ENCODE results near the gene CELA2A. TPM values are rescaled to one million over a fixed set of nuclear protein-coding genes. Genes with fewer than 3 reads are reported as not detected.

CELA2A gene
- total and polyA plus RNA-seq, 10 of the 15 experiments (the other 5 are each of a cell fraction or from before 2014, with no cell fraction given): 0.90 TPM; not detected in 9

DNA sequence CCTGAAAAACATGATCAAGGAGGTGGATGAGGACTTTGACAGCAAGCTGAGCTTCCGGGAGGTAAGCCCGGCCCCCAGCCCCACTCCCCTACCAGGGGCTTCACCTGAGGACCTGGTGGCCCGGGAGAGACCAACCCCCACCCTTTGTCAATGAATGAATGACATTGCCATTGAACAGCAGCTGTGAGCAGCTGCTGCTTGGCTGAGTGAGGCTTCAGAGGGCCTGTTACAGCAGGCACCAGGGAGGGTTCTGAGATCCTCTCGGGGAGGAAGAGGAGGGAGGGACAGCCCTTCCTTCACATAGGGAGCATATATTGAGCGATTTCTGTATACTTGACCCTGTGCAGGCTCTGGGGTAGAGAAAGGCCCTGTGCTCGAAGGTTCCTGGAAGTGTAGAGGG is 30.6 kb upstream of the CELA2A start:
- H3K9me3 ChIP-seq (replicated peaks; ENCODE audit: control insufficient read depth, insufficient read depth, low read length): no peaks in the 10 kb centered on the region
- H2AFZ ChIP-seq (ENCODE audit: control insufficient read depth, low read depth, low read length): no peak overlapping the region
- no peak overlapping the region for H3K4me2 ChIP-seq (ENCODE audit: control insufficient read depth, insufficient read depth)
- BruUV-seq (replicated peaks): no TSS peak
- no peak for TF ChIP-seq SMARCA5 (IDR thresholded peaks at IDR 0.05)
- TF ChIP-seq NFYA (IDR thresholded peaks at IDR 0.05; ENCODE audit: borderline replicate concordance, low read depth, low read length): no peak
- TF ChIP-seq, protein P1, sequence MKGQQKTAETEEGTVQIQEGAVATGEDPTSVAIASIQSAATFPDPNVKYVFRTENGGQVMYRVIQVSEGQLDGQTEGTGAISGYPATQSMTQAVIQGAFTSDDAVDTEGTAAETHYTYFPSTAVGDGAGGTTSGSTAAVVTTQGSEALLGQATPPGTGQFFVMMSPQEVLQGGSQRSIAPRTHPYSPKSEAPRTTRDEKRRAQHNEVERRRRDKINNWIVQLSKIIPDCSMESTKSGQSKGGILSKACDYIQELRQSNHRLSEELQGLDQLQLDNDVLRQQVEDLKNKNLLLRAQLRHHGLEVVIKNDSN (IDR thresholded peaks at IDR 0.05; ENCODE audit: borderline replicate concordance, extremely low read length, insufficient read depth, low read depth, low read length): no peak
- TF ChIP-seq, protein P2, sequence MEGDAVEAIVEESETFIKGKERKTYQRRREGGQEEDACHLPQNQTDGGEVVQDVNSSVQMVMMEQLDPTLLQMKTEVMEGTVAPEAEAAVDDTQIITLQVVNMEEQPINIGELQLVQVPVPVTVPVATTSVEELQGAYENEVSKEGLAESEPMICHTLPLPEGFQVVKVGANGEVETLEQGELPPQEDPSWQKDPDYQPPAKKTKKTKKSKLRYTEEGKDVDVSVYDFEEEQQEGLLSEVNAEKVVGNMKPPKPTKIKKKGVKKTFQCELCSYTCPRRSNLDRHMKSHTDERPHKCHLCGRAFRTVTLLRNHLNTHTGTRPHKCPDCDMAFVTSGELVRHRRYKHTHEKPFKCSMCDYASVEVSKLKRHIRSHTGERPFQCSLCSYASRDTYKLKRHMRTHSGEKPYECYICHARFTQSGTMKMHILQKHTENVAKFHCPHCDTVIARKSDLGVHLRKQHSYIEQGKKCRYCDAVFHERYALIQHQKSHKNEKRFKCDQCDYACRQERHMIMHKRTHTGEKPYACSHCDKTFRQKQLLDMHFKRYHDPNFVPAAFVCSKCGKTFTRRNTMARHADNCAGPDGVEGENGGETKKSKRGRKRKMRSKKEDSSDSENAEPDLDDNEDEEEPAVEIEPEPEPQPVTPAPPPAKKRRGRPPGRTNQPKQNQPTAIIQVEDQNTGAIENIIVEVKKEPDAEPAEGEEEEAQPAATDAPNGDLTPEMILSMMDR (IDR thresholded peaks at IDR 0.05 in 2 of 3, conservative IDR thresholded peaks at IDR 0.05 in 1 of 3; ENCODE audit: control insufficient read depth in 2 of 3, extremely low read depth in 1 of 3, insufficient read depth in 1 of 3, low read depth in 3 of 3, low read length in 3 of 3): no peak
- TF ChIP-seq, protein P3, sequence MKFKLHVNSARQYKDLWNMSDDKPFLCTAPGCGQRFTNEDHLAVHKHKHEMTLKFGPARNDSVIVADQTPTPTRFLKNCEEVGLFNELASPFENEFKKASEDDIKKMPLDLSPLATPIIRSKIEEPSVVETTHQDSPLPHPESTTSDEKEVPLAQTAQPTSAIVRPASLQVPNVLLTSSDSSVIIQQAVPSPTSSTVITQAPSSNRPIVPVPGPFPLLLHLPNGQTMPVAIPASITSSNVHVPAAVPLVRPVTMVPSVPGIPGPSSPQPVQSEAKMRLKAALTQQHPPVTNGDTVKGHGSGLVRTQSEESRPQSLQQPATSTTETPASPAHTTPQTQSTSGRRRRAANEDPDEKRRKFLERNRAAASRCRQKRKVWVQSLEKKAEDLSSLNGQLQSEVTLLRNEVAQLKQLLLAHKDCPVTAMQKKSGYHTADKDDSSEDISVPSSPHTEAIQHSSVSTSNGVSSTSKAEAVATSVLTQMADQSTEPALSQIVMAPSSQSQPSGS (IDR thresholded peaks at IDR 0.05; ENCODE audit: low read length): no peak
- no peak for TF ChIP-seq FOXM1 (IDR thresholded peaks at IDR 0.05; ENCODE audit: low read depth, low read length)
- TF ChIP-seq YBX1 (IDR thresholded peaks at IDR 0.05): no peak
- ChIA-PET CTCF (no interaction called here), SMC1A (ENCODE audit: uncharacterized antibody, unreplicated experiment) (no interaction called here), RAD21 (ENCODE audit: unreplicated experiment) (interaction anchor here (0.8 kb wide), 1 partner anchor 103 kb away, joined by 3 read pairs; no protein-coding TSS in a partner anchor), POLR2A (no interaction called here)
- FAIRE-seq: no peak
- peaks cover 4% of the 10 kb centered on the region; the same call in 1 of the 2 replicates for H4K20me1 ChIP-seq (ENCODE audit: control insufficient read depth, insufficient read depth)
- no peak for ATAC-seq
- in situ Hi-C loops (cut with MboI): loop anchor here (5.0 kb wide), 1 partner anchor 99 kb away; no protein-coding TSS in a partner anchor
- no peak for DNase-seq (ENCODE audit: low read depth, low spot score)
- H3K36me3 ChIP-seq (ENCODE audit: control insufficient read depth in 2 of 2, insufficient read depth in 2 of 2, low read length in 1 of 2): peaks cover 6 to 23% of the 10 kb centered on the region in 2 experiments; a peak in 3 of 4 replicates
- peaks cover 11% of the 10 kb centered on the region for H3K79me2 ChIP-seq (ENCODE audit: control insufficient read depth, insufficient read depth, low read length)
- intact Hi-C loops (cut with micrococcal nuclease; ENCODE audit: unreplicated experiment): no loop called here
- no peaks in the 10 kb centered on the region for H3K27me3 ChIP-seq (replicated peaks in 1 of 2; ENCODE audit: control insufficient read depth in 2 of 2, insufficient read depth in 2 of 2, low read length in 1 of 2)
- H3K4me3 ChIP-seq: no peak overlapping the region
- H3K9ac ChIP-seq (ENCODE audit: control insufficient read depth, insufficient read depth, low read length): no peak overlapping the region
- 74% methylated on average over 6 of the region's 6 CpGs for WGBS (ENCODE audit: insufficient coverage, insufficient replicate concordance, low lambda C conversion rate, missing lambda C conversion rate)
- H3K4me1 ChIP-seq (ENCODE audit: control insufficient read depth, insufficient read depth, low read length): no peaks in the 10 kb centered on the region
- no peak overlapping the region for H3K27ac ChIP-seq (ENCODE audit: control insufficient read depth, insufficient read depth)
